Breast epithelium (tissue), 3 donors: ENCODE measurements around the gene ENOX1.

Experiments
- POLR2A ChIP-seq: fragments of 450-650 bp; IDR thresholded peaks from one replicate; pipeline ENCODE4 v1.6.1; 2016; ENCODE audit warnings: antibody characterized with exemption, mild to moderate bottlenecking, moderate library complexity
- POLR2AphosphoS5 ChIP-seq, 3 donors: sonication (generic); formaldehyde crosslinking; IDR thresholded peaks; one replicate each; pipeline ENCODE4 v1.6.1; 2017; ENCODE audit warnings: antibody characterized with exemption in 3 of 3
- TF ChIP-seq, protein P1 (sequence below), 3 donors: fragments of 450-650 bp; IDR thresholded peaks; one replicate each; pipeline ENCODE4 v1.5.1; 2016 to 2017; ENCODE audit warnings: antibody characterized with exemption in 3 of 3, mild to moderate bottlenecking in 3 of 3, moderate library complexity in 3 of 3

DNA sequence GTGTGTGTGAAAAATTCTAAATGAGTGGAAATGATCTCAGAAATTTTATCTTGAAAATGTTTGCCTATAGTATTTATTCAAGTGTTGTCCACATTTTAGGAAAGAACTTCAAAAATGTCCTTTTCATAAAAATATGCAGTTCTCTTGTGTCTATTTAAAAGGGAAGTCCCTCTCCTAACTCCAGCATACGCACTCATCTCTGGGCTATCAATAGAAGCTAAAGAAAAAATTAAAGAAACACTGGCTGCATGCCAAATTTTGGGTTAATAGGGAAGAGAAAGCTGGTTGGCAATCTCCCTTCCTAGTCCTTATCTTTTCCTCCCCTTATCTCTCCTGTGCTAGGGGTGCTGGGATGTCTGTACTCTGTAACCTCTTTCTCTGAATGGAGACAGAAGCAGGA, 313.3 kb downstream of the ENOX1 start:
- TF ChIP-seq, protein P1, sequence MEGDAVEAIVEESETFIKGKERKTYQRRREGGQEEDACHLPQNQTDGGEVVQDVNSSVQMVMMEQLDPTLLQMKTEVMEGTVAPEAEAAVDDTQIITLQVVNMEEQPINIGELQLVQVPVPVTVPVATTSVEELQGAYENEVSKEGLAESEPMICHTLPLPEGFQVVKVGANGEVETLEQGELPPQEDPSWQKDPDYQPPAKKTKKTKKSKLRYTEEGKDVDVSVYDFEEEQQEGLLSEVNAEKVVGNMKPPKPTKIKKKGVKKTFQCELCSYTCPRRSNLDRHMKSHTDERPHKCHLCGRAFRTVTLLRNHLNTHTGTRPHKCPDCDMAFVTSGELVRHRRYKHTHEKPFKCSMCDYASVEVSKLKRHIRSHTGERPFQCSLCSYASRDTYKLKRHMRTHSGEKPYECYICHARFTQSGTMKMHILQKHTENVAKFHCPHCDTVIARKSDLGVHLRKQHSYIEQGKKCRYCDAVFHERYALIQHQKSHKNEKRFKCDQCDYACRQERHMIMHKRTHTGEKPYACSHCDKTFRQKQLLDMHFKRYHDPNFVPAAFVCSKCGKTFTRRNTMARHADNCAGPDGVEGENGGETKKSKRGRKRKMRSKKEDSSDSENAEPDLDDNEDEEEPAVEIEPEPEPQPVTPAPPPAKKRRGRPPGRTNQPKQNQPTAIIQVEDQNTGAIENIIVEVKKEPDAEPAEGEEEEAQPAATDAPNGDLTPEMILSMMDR (IDR thresholded peaks at IDR 0.05) = no peak
- TF ChIP-seq POLR2A = no peak
- no peak for TF ChIP-seq POLR2AphosphoS5 (IDR thresholded peaks at IDR 0.05)
